Cardiac septum (tissue), 1 donor: ENCODE data around the gene ADIPOR1. TPM values are rescaled to one million over a fixed set of nuclear protein-coding genes. Genes with fewer than 3 reads are reported as not detected.

Experiments
- DNase-seq: peaks from one replicate; pipeline ENCODE4 v3.0.0-alpha.2; 2020; ENCODE audit warnings: low spot score
- intact Hi-C: fragments of 100-400 bp; cut with DNase I; formaldehyde crosslinking; loops from one replicate; pipeline ENCODE4 v1.14.0; 2022
- total RNA-seq: library from RNA; stranded (reverse); fragmentation: NEBNext Ultra II Directional; extraction: Animal tissue kit (Norgen Biotek cat#: 25700); gene quantifications from one replicate; pipeline ENCODE4 v1.2.1, GENCODE V29; 2021
- donor health status: DM: no; HTN: no; CAD: no.

The ADIPOR1 gene
- total RNA-seq, 1 donor from 2014 or later = 89.5 TPM

DNA sequence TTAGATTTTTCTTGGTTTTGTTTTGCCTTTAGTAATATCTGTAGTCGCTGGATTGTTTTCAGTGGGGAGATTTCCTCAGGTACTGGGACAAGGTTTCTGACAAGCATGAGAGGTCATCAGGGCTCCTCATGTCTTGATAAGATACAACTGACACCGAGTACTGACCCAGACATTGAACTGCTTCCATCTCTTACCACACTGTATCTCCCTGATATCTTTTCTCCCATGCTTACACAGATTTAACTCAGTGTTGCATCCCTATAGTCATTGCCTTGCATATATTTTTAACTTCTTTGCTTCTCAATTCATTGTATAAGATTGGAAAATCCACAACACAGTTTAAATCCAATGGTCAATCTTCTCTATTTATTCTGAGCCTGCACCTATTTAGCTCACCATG, 21.3 kb upstream of the ADIPOR1 start:
- no peak for DNase-seq
- intact Hi-C loops = no loop called here

DNA sequence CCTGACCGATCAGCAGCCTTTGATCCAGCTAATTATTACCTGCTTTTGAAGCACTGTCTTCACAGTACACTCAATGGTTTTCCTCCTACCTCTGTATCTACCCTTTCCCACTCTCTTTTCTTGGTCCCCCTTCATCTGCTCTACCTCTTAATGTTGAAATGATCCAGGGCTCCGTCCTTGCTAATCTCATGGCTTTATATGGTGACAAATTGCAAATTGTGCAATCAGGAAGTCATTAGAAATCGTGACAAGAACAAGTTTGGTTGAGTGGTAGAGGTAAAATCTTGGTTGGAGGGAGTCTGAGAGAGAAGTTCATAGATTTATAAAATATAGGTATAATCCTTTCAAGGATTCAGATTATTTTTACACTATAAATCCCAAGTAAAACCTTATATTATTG, 18.5 kb upstream of the ADIPOR1 start:
- intact Hi-C loops = no loop called here
- no peak for DNase-seq

DNA sequence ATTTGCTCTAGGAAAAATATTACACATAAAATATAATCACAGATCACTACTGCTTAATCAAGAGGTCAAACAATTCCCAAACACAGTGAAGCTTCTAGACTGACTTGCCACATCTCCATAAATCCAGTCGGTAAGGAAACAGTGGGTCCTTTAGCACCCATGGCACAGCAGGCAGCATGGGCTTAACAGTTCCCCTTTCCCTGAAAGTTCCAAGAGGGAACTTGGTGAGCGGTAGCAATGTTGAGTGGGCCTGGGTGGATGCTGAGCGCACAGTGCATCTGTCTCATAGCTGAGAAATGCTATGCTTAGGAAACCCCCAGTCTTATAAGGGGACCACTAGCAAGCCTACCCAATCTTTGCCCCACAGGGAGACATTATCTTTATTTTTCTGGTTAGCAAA, 16.7 kb upstream of the ADIPOR1 start:
- intact Hi-C loops = no loop called here
- DNase-seq = no peak

DNA sequence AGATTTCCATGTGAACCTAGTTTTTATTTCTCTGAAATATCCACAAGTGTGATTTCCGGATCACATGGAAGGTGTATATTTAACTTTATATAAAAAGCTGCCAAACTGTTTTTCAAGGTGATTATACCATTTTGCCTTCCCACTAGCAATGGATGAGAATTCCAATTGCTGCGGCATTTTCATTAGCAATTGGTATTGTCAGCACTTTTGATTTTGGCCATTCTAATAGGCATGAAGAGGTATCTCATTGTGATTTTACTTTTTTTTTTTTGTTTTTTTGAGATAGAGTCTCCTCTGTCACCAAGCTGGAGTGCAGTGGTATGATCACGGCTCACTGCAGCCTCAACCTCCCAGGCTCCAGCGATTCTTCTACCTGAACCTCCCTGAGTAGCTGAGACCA, 13.9 kb upstream of the ADIPOR1 start:
- no peak for DNase-seq
- intact Hi-C loops = no loop called here

DNA sequence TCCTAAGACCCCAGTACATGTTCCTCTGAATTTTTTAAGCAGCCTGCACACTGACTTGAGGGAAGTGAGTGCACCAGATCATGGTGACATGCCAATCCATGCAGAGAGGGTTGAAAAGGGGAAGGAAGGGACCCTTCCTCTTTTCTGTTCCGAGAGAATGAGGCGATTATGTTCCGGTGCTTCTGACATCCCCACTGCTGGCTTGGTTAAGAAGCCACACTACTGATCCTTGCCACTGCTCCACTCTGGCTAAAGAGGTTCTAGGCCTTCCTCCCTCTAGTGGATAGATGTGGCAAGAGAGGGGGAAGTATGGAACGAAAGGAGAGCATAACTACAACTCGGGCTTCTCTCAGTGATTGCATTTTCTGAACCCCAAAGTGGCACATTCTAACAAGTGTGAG, 10.8 kb upstream of the ADIPOR1 start:
- intact Hi-C loops = loop anchor here (2.0 to 5.0 kb wide), 3 partner anchors 38 to 58 kb away; partner anchors contain the start of genes KLHL12, PPFIA4 and TMEM183A
- DNase-seq = no peak

DNA sequence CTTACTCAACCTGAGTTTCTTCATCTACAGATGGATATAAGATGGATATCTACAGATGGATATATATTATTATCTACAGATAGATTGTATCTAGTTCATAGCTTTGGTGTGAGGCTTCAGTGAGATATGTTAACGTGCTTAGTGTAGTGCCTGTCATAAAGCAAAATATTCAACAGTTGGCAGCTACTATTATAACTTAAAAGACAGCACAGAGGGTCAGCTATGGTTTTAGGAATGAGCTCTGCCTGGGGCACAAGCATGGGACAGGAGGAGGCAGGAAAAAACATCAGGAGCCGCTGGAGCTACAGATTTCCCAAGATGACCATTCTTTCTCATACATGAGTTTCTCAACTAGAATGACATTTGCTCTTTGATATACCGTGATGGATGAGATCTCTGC, 10.2 kb upstream of the ADIPOR1 start:
- DNase-seq = no peak
- intact Hi-C loops = loop anchor here (2.0 to 5.0 kb wide), 3 partner anchors 39 to 59 kb away; partner anchors contain the start of genes KLHL12, PPFIA4 and TMEM183A

DNA sequence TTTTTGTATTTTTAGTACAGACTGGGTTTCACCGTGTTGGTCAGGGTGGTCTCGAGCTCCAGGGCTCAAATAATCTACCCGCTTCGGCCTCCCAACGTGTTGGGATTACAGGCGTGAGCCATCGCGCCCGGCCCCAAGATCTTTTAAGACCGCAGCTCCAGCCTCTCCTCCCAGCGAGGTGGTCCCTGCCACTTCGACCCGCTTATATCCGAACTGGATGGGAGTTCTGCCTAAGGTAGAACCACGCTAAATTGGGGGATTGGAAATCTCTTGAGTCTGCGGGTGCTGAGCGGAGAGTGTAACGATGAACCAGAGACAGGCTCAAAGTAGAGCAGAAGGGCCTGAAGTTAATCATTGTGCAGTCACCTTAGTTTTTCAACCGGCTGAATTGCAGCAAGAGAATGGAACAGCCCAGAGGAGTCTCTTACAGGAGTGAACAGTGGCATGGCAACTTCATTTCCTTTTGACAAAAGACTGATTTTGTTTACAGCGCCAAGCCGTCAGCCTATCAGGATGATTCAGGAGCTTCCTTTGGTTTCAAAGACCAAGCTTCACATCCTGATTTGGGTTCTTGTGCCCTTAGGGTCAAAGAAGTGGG, 9.7 kb upstream of the ADIPOR1 start:
- intact Hi-C loops = loop anchor here (1.0 to 5.0 kb wide), 4 partner anchors 40 to 78 kb away; partner anchors contain the start of genes KLHL12, PPFIA4, RABIF and TMEM183A

DNA sequence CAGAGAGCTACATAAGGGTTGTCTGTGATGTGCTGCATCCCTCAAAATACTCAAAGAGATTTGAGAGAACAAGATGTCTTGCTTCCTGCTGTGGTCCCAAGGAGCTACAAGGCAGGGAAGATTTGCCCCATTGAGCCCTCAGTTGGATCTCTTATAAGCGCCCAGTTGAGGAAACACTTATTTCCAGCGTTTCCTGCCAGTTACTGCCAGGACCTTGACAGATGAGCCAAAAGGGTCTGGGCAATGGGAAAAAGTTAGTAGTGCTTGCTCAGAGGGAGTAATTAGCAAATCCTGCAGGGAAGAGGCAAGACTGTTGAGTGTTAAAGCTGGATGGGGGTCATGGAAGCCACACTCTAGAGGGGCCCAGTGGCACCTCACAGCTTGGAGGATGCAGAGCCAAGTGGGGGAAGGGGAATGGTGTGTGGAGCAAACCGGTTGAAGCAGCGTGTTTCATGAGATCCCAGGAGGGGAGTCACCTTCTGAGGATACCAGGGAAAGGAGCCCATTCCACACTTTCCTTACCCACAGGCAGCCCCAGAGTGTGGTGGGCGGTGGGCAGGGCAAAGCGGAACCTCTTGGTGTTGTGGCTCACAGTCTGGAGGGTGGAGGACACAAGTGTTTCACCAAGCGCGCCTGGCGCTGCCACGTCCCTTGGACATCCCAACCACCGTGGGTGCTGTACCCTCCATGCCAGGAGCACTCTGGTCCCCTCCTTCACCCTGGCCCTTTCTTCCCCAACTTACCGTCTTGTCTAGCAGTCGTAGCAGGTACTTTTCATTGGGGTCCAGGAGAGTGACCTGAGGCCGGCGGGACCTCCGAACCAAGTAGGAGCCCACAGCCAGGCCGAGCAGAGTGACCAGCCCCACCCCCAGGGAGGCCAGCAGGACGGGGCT, 8.1 kb upstream of the ADIPOR1 start:
- intact Hi-C loops = loop anchor here (5.0 kb wide), 2 partner anchors 41 to 61 kb away; partner anchors contain the start of genes PPFIA4 and TMEM183A
- no peak for DNase-seq

More for the DNA sequence above, 9.7 kb upstream of the ADIPOR1 start:
- DNase-seq = no peak

DNA sequence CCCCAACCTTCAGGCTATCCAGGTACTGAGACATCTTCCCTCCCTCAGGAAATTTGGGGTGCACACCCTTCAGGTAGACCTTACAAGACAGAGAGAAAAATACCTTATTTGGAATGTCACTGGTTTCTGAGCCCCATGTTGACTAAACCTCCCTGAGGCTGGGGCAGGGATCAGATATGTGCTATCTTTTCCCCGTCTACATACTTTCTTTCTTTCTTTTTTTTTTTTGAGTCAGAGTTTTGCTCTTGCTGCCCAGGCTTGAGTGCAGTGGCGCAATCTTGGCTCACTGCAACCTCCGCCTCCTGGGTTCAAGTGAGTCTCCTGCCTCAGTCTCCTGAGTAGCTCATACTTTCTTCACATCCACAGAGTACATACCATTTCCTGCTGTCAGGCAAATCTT, 7.3 kb upstream of the ADIPOR1 start:
- intact Hi-C loops = loop anchor here (5.0 kb wide), 2 partner anchors 42 to 62 kb away; partner anchors contain the start of genes PPFIA4 and TMEM183A
- no peak for DNase-seq

DNA sequence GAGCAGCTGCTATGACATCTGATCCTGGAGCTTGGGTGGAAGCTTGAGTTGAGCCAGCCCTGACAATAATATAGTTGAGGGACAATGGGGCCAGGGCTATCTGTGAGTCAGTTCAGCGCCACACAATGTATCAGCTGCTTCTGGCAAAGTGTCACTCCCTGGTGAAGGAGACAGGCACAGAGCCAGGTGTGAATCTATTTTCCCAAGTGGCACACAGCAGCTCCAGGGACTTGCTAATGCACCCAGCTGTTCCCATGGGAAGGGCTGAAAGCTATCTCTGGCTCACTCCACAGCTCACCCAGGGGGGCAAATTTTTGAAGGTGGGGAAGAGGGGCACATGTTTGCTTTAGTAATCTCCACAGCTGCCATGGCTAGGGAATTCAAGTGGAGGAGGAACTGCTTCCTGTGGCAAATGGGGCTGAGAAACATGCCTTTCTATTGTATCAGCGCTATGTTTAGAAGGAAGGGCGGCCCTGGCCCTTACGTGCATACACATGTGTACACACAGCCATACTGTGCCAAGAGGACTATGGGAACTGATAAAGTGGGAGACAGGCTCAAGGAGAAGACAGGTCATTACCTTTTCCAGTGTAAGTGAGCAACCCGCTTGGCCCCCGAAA, 6.8 kb upstream of the ADIPOR1 start:
- no peak for DNase-seq
- intact Hi-C loops = loop anchor here (5.0 kb wide), 2 partner anchors 42 to 62 kb away; partner anchors contain the start of genes PPFIA4 and TMEM183A

DNA sequence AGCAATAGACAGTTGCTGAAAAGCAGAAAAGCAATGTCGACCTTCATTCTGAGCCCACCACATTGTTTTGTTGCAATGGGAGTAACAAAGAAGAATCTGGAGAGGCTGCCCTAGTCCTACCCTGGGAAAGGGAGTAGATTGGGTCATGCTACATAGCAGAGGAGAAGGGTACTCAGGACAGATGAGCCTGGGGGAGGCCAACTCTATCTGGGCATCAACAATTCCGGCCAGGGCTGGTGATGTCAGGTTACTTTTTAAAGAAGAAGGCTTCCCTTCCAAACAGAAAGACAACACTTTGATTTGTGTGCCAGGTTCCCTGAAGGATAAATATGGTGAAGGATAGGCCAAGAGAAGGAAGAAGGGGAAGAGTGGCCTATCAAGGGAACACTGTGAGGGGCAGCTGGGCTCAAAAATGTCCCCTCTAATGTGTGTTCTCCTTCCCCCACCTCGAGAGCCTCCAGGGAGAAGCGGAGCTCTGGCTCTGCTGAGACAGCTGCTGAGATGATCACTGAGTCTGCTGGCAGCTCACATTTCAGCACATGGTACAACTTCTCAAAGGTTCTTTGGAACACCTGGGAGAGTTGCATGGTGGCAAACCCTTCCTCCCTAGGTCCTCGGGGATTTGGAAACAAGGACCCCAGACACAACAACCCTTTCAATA, 3.2 kb upstream of the ADIPOR1 start:
- DNase-seq = no peak
- intact Hi-C loops = no loop called here

DNA sequence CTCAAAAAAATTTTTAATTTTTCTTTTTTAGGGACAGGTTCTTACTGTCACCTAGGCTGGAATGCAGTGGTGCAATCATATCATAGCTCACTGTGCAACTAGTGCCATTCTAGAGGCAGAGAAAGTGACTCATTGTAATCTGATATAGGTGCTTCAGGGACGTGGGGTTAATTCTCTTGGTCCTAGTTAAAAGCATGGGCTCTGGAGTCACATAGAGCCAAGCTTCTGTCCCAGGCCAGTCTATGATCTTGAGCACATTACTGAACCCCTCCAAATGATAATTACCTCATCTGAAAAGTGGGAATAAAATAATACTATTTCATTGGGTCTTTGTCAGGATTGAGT, 1.1 kb upstream of the ADIPOR1 start:
- DNase-seq = no peak
- intact Hi-C loops = loop anchor here (5.0 kb wide), 1 partner anchor 152 kb away; the partner anchor contains the start of gene KDM5B

DNA sequence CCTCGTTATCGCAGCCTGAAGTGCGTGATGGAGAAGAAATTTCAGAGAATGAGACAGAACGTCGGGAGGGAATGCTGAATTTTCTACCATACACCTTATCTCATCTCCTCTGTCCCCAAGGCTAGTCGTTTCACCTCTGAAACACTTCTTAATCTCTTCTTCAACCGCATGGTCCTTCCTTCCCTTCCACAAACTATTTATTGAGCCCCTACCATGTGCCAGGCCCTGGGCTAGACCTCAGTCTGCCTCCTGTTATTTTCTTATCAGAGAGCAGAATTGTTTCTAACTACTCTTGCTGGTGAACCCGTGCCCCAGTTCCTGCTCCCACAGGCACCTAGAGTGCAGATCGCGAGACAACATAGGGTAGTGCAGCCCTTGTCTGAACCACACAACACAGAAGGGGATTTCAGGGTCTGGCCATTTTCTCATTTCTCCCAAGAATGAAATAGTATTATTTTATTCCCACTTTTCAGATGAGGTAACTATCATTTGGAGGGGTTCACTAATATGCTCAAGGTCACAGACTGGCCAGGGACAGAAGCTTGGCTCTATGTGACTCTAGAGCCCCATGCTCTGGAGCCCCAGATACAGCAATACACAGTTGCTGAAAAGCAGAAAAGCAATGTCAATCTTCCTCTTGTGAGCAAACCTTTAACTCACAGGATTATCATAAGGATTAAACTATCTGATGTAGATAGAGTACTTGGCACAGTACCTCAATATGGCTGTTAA, 598 bp upstream of the ADIPOR1 start:
- no peak for DNase-seq

DNA sequence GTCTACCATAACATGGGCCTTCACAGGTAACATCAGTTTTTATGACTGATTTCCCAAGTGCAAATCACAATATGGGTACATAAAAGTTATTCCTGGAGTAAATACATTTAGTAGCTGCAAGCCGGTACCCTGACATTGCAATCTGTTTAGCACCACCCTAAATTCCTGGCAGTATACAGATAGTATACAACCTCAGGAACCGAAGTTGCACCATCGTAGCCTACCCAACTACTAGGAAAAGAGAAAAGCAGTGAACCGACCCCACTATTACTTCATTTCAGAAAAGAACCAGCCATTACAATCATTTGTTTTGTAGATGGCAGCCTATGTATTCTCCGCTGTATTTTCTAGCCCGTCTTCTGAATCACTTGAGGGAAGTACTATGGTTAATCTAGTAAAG, 1.1 kb downstream of the ADIPOR1 start:
- DNase-seq = no peak
- intact Hi-C loops = loop anchor here (5.0 kb wide), 1 partner anchor 150 kb away; the partner anchor contains the start of gene KDM5B

More for the DNA sequence above, 598 bp upstream of the ADIPOR1 start:
- intact Hi-C loops = loop anchor here (1.0 to 5.0 kb wide), 2 partner anchors 32 to 151 kb away; partner anchors contain the start of gene KDM5B

DNA sequence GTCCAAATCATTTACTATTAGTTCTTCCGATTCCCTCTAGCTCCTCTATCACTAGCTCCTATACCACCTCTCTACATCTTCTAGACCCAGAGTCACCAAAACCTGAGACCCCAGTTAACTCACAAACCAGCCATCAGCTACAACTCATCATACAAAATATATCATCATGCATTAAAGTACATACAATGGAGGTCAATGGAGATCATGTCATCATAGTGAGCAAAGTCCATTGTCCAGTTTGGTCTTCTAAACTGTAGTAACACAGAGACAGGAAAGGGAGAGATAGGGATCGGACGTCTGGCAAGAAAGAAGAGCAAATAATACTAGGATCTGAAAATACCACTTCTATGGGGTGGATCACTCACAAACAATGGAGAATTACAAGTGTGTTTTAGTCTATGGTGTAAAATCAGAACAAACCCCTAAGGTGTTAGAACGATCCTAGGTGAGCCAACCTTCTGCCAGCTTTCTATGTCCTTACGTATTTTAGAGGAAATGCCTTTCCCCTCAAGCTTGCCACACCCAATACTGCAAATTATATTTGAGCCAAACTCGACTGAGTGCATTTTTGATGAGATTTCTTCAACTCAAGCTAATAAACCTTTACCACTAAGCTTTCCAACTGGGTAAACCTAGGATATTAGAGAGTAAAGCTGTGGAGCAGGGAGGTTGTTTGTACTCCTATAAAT, 3.9 kb downstream of the ADIPOR1 start:
- no peak for DNase-seq
- intact Hi-C loops = no loop called here

DNA sequence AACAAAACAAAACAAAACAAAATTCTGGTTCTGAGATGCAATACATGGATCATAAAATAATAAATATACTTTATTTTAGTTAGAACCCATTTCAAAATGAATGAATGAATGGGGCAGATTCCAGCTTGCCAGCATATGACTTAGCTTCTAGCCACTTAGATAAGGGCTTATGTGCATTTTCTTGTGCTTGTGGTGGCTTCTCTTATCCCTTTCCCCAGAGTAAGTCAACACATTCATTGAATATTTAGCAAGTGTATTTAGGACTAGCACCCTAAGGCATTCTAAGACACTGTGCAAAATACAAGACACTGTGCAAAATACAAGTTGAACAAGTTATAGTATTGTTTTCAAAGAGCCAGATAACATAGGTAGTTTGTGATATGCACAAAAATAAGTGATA, 4.7 kb downstream of the ADIPOR1 start:
- intact Hi-C loops = no loop called here
- no peak for DNase-seq

DNA sequence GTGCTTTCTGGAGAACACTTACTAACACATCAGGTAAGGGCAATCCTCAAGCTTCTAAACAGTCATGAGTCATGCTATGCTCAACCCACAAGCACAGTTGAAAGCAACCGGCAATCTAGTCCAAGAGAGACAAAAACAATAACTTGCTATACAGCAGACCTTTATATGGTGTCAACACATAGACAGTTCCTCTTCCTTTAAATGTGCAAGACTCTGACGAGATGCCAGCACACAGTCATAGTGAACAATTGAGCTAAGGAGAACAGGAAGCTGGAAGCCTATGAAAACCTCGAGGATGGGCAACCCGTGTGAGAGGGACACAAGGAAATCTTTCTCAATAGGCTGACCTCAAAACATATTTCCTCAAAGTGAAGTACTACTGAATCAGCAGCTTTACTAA, 5.3 kb downstream of the ADIPOR1 start:
- DNase-seq = peak; percentile 78
- intact Hi-C loops = no loop called here

DNA sequence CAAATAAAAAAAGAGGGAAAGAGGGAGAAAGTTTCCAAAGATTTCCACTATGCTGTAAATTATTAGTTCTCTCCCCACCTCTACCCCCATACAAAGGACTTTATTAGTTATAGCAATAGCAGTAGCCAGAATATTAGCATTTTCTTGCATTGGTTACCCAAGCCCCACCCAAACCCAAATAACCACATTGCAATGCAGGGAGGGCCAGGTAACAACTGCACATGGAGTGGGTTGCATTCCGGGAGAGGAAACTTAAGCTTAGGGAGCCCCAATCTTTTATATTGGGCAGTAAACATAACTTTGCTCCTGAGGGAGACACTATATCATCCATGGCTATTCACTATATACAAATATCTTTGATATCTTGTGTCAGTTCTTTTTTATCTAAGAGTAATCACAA, 6.0 kb downstream of the ADIPOR1 start:
- intact Hi-C loops = no loop called here
- DNase-seq = no peak
